Activated T-cell treated with anti-CD3 and anti-CD28 coated beads for 24 hours (primary cell): ENCODE measurements around the gene PRIMPOL.
"Not testable (repeated sequence)": the region's sequence is repeated elsewhere in the genome, so short reads cannot be mapped to it uniquely, and the experiment has no call there.

Experiments
- DNase-seq: peaks from one replicate; pipeline ENCODE4 v3.0.0-alpha.2; 2020; ENCODE audit warnings: low read depth

PRIMPOL gene

DNA sequence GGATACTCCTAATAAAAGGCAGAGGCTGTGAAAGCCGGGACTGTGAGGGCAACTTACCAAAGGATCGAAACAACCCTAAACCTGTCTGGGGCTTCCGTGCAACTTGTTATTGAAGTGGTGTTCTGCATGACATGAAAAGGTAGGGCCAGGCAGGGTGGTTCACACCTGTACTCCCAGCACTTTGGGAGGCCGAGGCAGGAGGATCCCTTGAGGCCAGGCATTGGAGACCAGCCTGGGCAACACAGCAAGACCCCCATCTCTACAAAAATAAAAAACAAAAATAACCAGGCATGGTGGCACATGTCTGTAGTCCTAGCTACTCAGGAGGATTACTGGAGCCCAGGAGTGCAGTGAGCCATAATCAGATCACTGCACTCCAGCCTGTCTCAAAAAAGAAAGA, 12.6 kb upstream of the PRIMPOL start:
- DNase-seq, result no peak

GRCh38 chr4:184641022-184641421, 8.5 kb upstream of the PRIMPOL start:
- no peak for DNase-seq

- DNase-seq, result no peak
These were observed 8.1 kb upstream of the PRIMPOL start for GRCh38 chr4:184641451-184641850.

DNA sequence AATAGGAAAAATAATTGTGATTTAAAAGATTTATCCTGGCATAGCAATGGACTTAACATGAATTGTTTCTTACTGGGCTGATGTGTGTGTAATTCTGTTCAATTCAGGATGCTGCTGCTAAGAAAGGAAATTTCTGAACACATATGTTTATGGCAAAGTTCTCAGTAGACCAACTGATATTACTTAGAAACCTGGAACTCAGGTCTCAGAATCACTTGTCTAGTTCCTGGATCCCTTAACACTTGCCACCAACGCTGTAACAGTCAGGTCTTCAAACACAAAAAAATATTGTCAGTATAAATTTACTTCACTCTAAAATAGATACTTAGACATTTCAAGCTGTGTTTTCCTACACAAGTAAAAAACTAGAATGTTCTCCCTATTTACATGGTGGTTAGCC, 5.8 kb upstream of the PRIMPOL start:
- DNase-seq, result no peak

GRCh38 chr4:184644553-184645307, 4.8 kb upstream of the PRIMPOL start:
- DNase-seq, result no peak

- DNase-seq, result no peak
These were observed 3.5 kb upstream of the PRIMPOL start for GRCh38 chr4:184645904-184646610.

- DNase-seq, result no peak
These were observed 2.1 kb upstream of the PRIMPOL start for GRCh38 chr4:184647266-184648053.

DNA sequence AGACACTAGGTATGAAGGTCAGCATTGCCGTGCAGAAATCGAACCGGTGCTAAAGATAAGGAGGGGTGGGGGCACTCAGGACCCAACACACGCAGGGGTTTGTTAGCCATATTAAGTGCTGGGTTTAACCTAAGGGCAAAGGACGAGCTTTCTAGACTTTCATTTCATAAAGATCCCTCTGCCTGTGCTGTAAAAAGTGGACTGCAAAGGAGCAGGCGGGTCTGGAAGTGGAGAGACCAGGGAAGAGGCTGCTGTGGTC, 1.6 kb upstream of the PRIMPOL start:
- DNase-seq, result no peak

GRCh38 chr4:184648313-184649025, 1.1 kb upstream of the PRIMPOL start:
- DNase-seq, result peak; percentile 19

GRCh38 chr4:184649971-184650855, 675 bp downstream of the PRIMPOL start:
- no peak for DNase-seq

DNA sequence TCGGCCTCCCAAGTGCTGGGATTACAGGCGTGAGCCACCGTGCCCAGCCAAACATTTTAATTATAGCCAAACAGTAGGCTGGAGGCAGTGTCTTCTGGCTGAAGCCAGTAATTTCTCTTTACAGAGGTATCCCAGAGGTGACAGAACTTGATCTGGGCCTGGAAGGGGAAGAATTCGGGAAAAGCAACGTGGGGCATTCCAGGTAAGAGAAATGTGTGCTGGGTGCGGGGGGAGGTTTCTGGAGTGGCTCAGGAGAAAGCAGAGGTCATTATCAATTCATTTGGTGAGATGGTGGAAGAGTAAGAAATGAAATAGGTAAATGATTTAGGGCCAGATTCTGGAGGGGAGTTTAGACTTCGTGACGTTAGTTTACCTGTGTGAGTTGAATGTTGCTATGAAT, 2.4 kb downstream of the PRIMPOL start:
- no peak for DNase-seq

GRCh38 chr4:184652681-184653080, 3.1 kb downstream of the PRIMPOL start:
- not testable (repeated sequence) for DNase-seq

GRCh38 chr4:184653650-184654049, 4.1 kb downstream of the PRIMPOL start:
- DNase-seq, result no peak

- DNase-seq, result no peak
These were observed 6.6 kb downstream of the PRIMPOL start for GRCh38 chr4:184655889-184656869.

DNA sequence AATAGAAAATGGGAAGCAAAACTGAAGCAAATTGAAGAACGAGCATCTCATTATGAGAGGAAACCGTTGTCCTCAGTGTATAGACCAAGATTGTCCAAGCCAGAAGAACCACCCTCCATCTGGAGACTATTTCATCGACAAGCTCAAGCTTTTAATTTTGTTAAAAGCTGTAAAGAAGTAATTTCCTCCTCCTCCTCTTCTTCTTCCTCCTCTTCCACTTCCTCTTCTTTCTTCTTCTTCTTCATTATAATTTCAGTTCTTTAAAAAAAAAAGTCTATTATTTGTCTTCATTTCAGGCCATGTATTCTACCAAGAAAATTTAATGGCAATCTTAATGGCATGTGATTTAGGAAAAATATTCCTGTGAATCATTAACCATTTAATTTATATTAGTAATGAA, 7.6 kb downstream of the PRIMPOL start:
- DNase-seq, result no peak

DNA sequence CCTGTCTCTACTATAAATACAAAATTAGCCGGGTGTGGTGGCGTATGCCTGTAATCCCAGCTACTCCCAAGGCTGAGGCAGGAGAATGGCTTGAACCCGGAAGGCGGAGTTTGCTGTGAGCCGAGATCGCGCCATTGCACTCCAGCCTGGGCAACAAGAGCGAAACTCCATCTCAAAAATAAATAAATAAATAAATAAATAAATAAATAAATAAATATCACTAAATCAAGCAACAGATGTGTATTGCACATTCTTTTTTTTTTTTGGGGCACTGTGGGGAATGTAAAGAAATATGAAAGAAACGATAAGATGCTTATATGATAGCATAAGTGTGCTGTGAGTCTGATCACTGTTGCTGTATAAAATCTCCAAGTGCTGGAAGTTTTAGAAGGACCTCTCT, 8.3 kb downstream of the PRIMPOL start:
- not testable (repeated sequence) for DNase-seq

DNA sequence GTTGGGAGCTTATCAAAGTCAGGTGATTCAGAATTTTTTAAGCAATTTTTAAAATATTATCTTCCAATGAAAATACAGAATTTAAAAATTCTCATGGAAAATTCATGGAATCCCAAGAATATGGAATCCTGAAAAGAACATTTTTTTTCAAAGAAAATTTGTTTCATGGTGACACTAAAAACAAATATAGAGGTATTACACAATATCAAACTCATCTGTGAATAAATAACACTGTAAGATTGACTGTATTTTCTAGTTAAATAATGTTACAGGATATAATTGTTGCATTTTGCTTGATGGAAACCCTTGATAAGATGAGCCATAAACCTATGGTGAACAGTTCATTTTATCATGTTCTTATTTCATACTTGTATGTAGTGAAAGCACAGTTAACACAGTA, 11.4 kb downstream of the PRIMPOL start:
- no peak for DNase-seq

GRCh38 chr4:184662236-184662635, 12.7 kb downstream of the PRIMPOL start:
- no peak for DNase-seq

- no peak for DNase-seq
These were observed 15.1 kb downstream of the PRIMPOL start for GRCh38 chr4:184664445-184665210.
